Mucosa of rectum (tissue), 2 donors: Measurements from ENCODE around the gene ODAM.
"Not testable (repeated sequence)": the region's sequence is repeated elsewhere in the genome, so short reads cannot be mapped to it uniquely, and the experiment has no call there.

Experiments
- H3K27ac ChIP-seq, 2 donors: one replicate each; pipeline ENCODE4 v1.7.0; 2013; ENCODE audit warnings: inconsistent platforms in 2 of 2, low read depth in 2 of 2, low read length in 2 of 2
- H3K27me3 ChIP-seq, 2 donors: one replicate each; pipeline ENCODE4 v1.7.0; 2013; ENCODE audit warnings: low read length in 2 of 2; ENCODE audit not compliant: control insufficient read depth in 2 of 2, insufficient read depth in 2 of 2
- H3K36me3 ChIP-seq, 2 donors: one replicate each; pipeline ENCODE4 v1.7.0; 2013; ENCODE audit warnings: low read length in 2 of 2; ENCODE audit not compliant: control insufficient read depth in 2 of 2, insufficient read depth in 2 of 2
- H3K4me1 ChIP-seq, 2 donors: one replicate each; pipeline ENCODE4 v1.7.0; 2013; ENCODE audit warnings: low read length in 2 of 2, mild to moderate bottlenecking in 1 of 2; ENCODE audit not compliant: control insufficient read depth in 2 of 2, insufficient read depth in 2 of 2
- H3K4me3 ChIP-seq, 2 donors: one replicate each; pipeline ENCODE4 v1.7.0; 2013; ENCODE audit warnings: low read length in 2 of 2
- H3K9ac ChIP-seq, 2 donors: one replicate each; pipeline ENCODE4 v1.7.0; 2013; ENCODE audit warnings: low read length in 2 of 2, low read depth in 1 of 2, mild to moderate bottlenecking in 1 of 2
- H3K9me3 ChIP-seq, 2 donors: one replicate each; pipeline ENCODE4 v1.7.0; 2013; ENCODE audit warnings: low read length in 2 of 2; ENCODE audit not compliant: control insufficient read depth in 2 of 2
- donor health status: healthy.
- donor health status: Normal muscosa, but diverticular disease.

ODAM gene

GRCh38 chr4:70183168-70183939, 12.2 kb upstream of the ODAM start:
- Histone ChIP-seq H3K27ac (no peak overlapping the region), H3K9me3 (no peaks in the 10 kb centered on the region), H3K4me1 (no peaks in the 10 kb centered on the region), H3K36me3 (no peaks in the 10 kb centered on the region), H3K27me3 (no peaks in the 10 kb centered on the region), H3K9ac (no peak overlapping the region), H3K4me3 (no peak overlapping the region)

- H3K4me1 ChIP-seq: no peaks in the 10 kb centered on the region
These were observed 11.6 kb upstream of the ODAM start for GRCh38 chr4:70183940-70184246.

GRCh38 chr4:70187216-70187615, 8.3 kb upstream of the ODAM start:
- Histone ChIP-seq H3K4me1 (no peaks in the 10 kb centered on the region), H3K27me3 (no peaks in the 10 kb centered on the region), H3K9ac (no peak overlapping the region), H3K36me3 (no peaks in the 10 kb centered on the region), H3K27ac (no peak overlapping the region), H3K9me3 (no peaks in the 10 kb centered on the region), H3K4me3 (no peak overlapping the region)

More at GRCh38 chr4:70183940-70184246, 11.6 kb upstream of the ODAM start:
- Histone ChIP-seq H3K9me3 (no peaks in the 10 kb centered on the region), H3K9ac (no peak overlapping the region), H3K4me3 (no peak overlapping the region), H3K36me3 (no peaks in the 10 kb centered on the region), H3K27me3 (no peaks in the 10 kb centered on the region), H3K27ac (no peak overlapping the region)

GRCh38 chr4:70190579-70190978, 4.9 kb upstream of the ODAM start:
- H3K4me1 ChIP-seq: no peaks in the 10 kb centered on the region
- H3K27ac ChIP-seq: no peak overlapping the region
- no peaks in the 10 kb centered on the region for H3K36me3 ChIP-seq

GRCh38 chr4:70191647-70192046, 3.9 kb upstream of the ODAM start:
- Histone ChIP-seq H3K36me3 (no peaks in the 10 kb centered on the region), H3K9me3 (no peaks in the 10 kb centered on the region), H3K4me3 (no peak overlapping the region), H3K4me1 (no peaks in the 10 kb centered on the region), H3K27me3 (no peaks in the 10 kb centered on the region), H3K9ac (no peak overlapping the region), H3K27ac (no peak overlapping the region)

More at GRCh38 chr4:70190579-70190978, 4.9 kb upstream of the ODAM start:
- Histone ChIP-seq H3K4me3 (no peak overlapping the region), H3K9me3 (no peaks in the 10 kb centered on the region), H3K9ac (no peak overlapping the region), H3K27me3 (no peaks in the 10 kb centered on the region)

GRCh38 chr4:70192895-70193294, 2.6 kb upstream of the ODAM start:
- H3K4me1 ChIP-seq: no peaks in the 10 kb centered on the region
- H3K27ac ChIP-seq: no peak overlapping the region
- no peaks in the 10 kb centered on the region for H3K9me3 ChIP-seq
- no peak overlapping the region for H3K9ac ChIP-seq
- no peak overlapping the region for H3K4me3 ChIP-seq
- H3K27me3 ChIP-seq: no peaks in the 10 kb centered on the region
- H3K36me3 ChIP-seq: no peaks in the 10 kb centered on the region

GRCh38 chr4:70196857-70197256, 1.3 kb downstream of the ODAM start:
- Histone ChIP-seq H3K4me1 (no peaks in the 10 kb centered on the region), H3K4me3 (no peak overlapping the region), H3K27ac (no peak overlapping the region), H3K36me3 (no peaks in the 10 kb centered on the region), H3K9ac (no peak overlapping the region), H3K9me3 (no peaks in the 10 kb centered on the region), H3K27me3 (no peaks in the 10 kb centered on the region)

- Histone ChIP-seq H3K27me3 (no peaks in the 10 kb centered on the region), H3K4me1 (no peaks in the 10 kb centered on the region), H3K9me3 (no peaks in the 10 kb centered on the region), H3K27ac (no peak overlapping the region), H3K36me3 (no peaks in the 10 kb centered on the region), H3K4me3 (no peak overlapping the region), H3K9ac (no peak overlapping the region)
These were observed 2.3 kb downstream of the ODAM start for GRCh38 chr4:70197842-70198241.

GRCh38 chr4:70203601-70204000, 8.1 kb downstream of the ODAM start:
- H3K27me3 ChIP-seq: no peaks in the 10 kb centered on the region
- H3K4me1 ChIP-seq: no peaks in the 10 kb centered on the region
- H3K27ac ChIP-seq: no peak overlapping the region
- H3K4me3 ChIP-seq: no peak overlapping the region
- no peak overlapping the region for H3K9ac ChIP-seq
- H3K9me3 ChIP-seq: no peaks in the 10 kb centered on the region
- no peaks in the 10 kb centered on the region for H3K36me3 ChIP-seq

GRCh38 chr4:70212752-70213151, 17.2 kb downstream of the ODAM start:
- H3K4me3 ChIP-seq, H3K9me3 ChIP-seq, H3K27ac ChIP-seq, H3K4me1 ChIP-seq, H3K9ac ChIP-seq, H3K36me3 ChIP-seq, H3K27me3 ChIP-seq: not testable (repeated sequence)

GRCh38 chr4:70216109-70216508, 20.6 kb downstream of the ODAM start:
- not testable (repeated sequence) for H3K9me3 ChIP-seq, H3K4me1 ChIP-seq, H3K4me3 ChIP-seq, H3K27ac ChIP-seq, H3K36me3 ChIP-seq, H3K9ac ChIP-seq, H3K27me3 ChIP-seq
